NOMO-1 (cell line): ENCODE results near the gene ABAT.

ENCODE experiments used
- DNase-seq, 2 experiments: peaks; one replicate each; lab custom pipeline; 2025; ENCODE audit not compliant: unreplicated experiment in 2 of 2; lab: John Stamatoyannopoulos, UW

The ABAT gene

GRCh38 chr16:8674413-8675022, at the start of gene ABAT:
ABAT (plus strand) TSS chr16:8674617; CDS start chr16:8735740, 61,123 bp downstream.
- peak; percentile 78 to 83 for DNase-seq

GRCh38 chr16:8625491-8626087, 48.8 kb upstream of the ABAT start:
- DNase-seq, result no peak

GRCh38 chr16:8626946-8627345, 47.5 kb upstream of the ABAT start:
- no peak for DNase-seq

GRCh38 chr16:8627456-8627855, 47.0 kb upstream of the ABAT start:
- no peak for DNase-seq

GRCh38 chr16:8628981-8629725, 45.3 kb upstream of the ABAT start:
- DNase-seq, result no peak

GRCh38 chr16:8630255-8630953, 44.0 kb upstream of the ABAT start:
- DNase-seq, result no peak

GRCh38 chr16:8631373-8631772, 43.0 kb upstream of the ABAT start:
- no peak for DNase-seq

GRCh38 chr16:8631818-8632465, 42.5 kb upstream of the ABAT start:
- no peak for DNase-seq

GRCh38 chr16:8632675-8633182, 41.7 kb upstream of the ABAT start:
- DNase-seq, result peak; percentile 70 to 96

- DNase-seq, result no peak
Observed at GRCh38 chr16:8634991-8635736, 39.3 kb upstream of the ABAT start.

- DNase-seq, result no peak
Observed at GRCh38 chr16:8639694-8640093, 34.7 kb upstream of the ABAT start.

- DNase-seq, result no peak
Observed at GRCh38 chr16:8641671-8642070, 32.7 kb upstream of the ABAT start.

GRCh38 chr16:8642146-8642545, 32.3 kb upstream of the ABAT start:
- no peak for DNase-seq

- peak; percentile 92 to 95 for DNase-seq
Observed at GRCh38 chr16:8644211-8645140, 29.9 kb upstream of the ABAT start.

- no peak for DNase-seq
Observed at GRCh38 chr16:8645141-8645521, 29.3 kb upstream of the ABAT start.

GRCh38 chr16:8645831-8646230, 28.6 kb upstream of the ABAT start:
- DNase-seq, result no peak

- DNase-seq, result no peak
Observed at GRCh38 chr16:8646326-8647053, 27.9 kb upstream of the ABAT start.

GRCh38 chr16:8647721-8648318, 26.6 kb upstream of the ABAT start:
- no peak for DNase-seq
